Astrocyte (in vitro differentiated cells and primary cell): ENCODE results near the gene ICAM1. TPM values are rescaled to one million over a fixed set of nuclear protein-coding genes. Genes with fewer than 3 reads are reported as not detected.
"Not testable (repeated sequence)": the region's sequence is repeated elsewhere in the genome, so short reads cannot be mapped to it uniquely, and the experiment has no call there.

ENCODE experiments used
- DNase-seq: peaks from one replicate; pipeline ENCODE4 v3.0.0-alpha.2; 2010; ENCODE audit warnings: low read depth
- FAIRE-seq: peaks from 2 replicates; lab custom pipeline; 2011; peaks lifted over from hg19 to GRCh38; lab: Jason Lieb, UNC
- H2AFZ ChIP-seq: 2 replicates; pipeline ENCODE4 v1.6.0; 2012; ENCODE audit warnings: low read depth, low read length, inconsistent platforms
- H3K27ac ChIP-seq: 2 replicates; pipeline ENCODE4 v1.5.1; 2011; ENCODE audit warnings: low read depth, low read length, inconsistent platforms
- H3K27me3 ChIP-seq: 2 replicates; pipeline ENCODE4 v1.6.0; 2011; ENCODE audit warnings: low read length, inconsistent platforms; ENCODE audit not compliant: insufficient read depth
- H3K36me3 ChIP-seq: 2 replicates; pipeline ENCODE4 v1.5.1; 2011; ENCODE audit warnings: low read length, inconsistent platforms; ENCODE audit not compliant: insufficient read depth
- H3K4me1 ChIP-seq: 2 replicates; pipeline ENCODE4 v1.5.1; 2011; ENCODE audit warnings: low read length, inconsistent platforms; ENCODE audit not compliant: insufficient read depth
- H3K4me2 ChIP-seq: 2 replicates; pipeline ENCODE4 v1.6.0; 2012; ENCODE audit warnings: low read length, inconsistent platforms
- H3K4me3 ChIP-seq: 2 replicates; pipeline ENCODE4 v1.5.1; 2011; ENCODE audit warnings: low read depth, mild to moderate bottlenecking, low read length, inconsistent platforms; ENCODE audit not compliant: insufficient read depth
- H3K79me2 ChIP-seq: 2 replicates; pipeline ENCODE4 v1.6.0; 2012; ENCODE audit warnings: mild to moderate bottlenecking, low read length, inconsistent platforms; ENCODE audit not compliant: insufficient read depth
- H3K9ac ChIP-seq: 2 replicates; pipeline ENCODE4 v1.6.0; 2012; ENCODE audit warnings: mild to moderate bottlenecking, low read length, inconsistent platforms
- H3K9me3 ChIP-seq: 2 replicates; pipeline ENCODE4 v1.5.1; 2012; ENCODE audit warnings: low read depth, mild to moderate bottlenecking, low read length, inconsistent platforms; ENCODE audit not compliant: insufficient read depth
- H4K20me1 ChIP-seq: 2 replicates; pipeline ENCODE4 v1.6.0; 2012; ENCODE audit warnings: low read length, inconsistent platforms; ENCODE audit not compliant: insufficient read depth
- H3K27ac Mint-ChIP-seq: one replicate; pipeline ENCODE4 v1.8.0; 2021; ENCODE audit warnings: mild to moderate bottlenecking, mixed read lengths; ENCODE audit not compliant: unreplicated experiment
- H3K27me3 Mint-ChIP-seq: one replicate; pipeline ENCODE4 v1.8.0; 2021; ENCODE audit warnings: low read depth, mixed read lengths; ENCODE audit not compliant: unreplicated experiment
- H3K36me3 Mint-ChIP-seq: one replicate; pipeline ENCODE4 v1.8.0; 2021; ENCODE audit warnings: low read depth, mixed read lengths; ENCODE audit not compliant: unreplicated experiment
- H3K4me1 Mint-ChIP-seq: one replicate; pipeline ENCODE4 v1.8.0; 2021; ENCODE audit warnings: low read depth, mixed read lengths; ENCODE audit not compliant: unreplicated experiment
- H3K4me3 Mint-ChIP-seq: one replicate; pipeline ENCODE4 v1.8.0; 2021; ENCODE audit warnings: mild to moderate bottlenecking, moderate library complexity, mixed read lengths; ENCODE audit not compliant: unreplicated experiment
- H3K9me3 Mint-ChIP-seq: one replicate; pipeline ENCODE4 v1.8.0; 2021; ENCODE audit warnings: mild to moderate bottlenecking, mixed read lengths; ENCODE audit not compliant: unreplicated experiment
- EZH2 ChIP-seq: IDR thresholded peaks from 2 replicates; pipeline ENCODE4 v1.6.1; 2012; ENCODE audit warnings: mild to moderate bottlenecking, low read length, inconsistent platforms; ENCODE audit not compliant: insufficient read depth
- total RNA-seq: library from RNA; stranded (reverse); gene quantifications from 2 replicates; pipeline ENCODE4 v1.2.1, GENCODE V29; 2021
- TF ChIP-seq, protein P1 (sequence below): IDR thresholded peaks from 2 replicates; pipeline ENCODE4 v1.5.1; 2011; ENCODE audit warnings: low read depth, mild to moderate bottlenecking, inconsistent platforms, low read length, moderate library complexity; ENCODE audit not compliant: insufficient read depth

The ICAM1 gene
- total RNA-seq, 1 donor from 2014 or later, result 11.0 TPM

DNA sequence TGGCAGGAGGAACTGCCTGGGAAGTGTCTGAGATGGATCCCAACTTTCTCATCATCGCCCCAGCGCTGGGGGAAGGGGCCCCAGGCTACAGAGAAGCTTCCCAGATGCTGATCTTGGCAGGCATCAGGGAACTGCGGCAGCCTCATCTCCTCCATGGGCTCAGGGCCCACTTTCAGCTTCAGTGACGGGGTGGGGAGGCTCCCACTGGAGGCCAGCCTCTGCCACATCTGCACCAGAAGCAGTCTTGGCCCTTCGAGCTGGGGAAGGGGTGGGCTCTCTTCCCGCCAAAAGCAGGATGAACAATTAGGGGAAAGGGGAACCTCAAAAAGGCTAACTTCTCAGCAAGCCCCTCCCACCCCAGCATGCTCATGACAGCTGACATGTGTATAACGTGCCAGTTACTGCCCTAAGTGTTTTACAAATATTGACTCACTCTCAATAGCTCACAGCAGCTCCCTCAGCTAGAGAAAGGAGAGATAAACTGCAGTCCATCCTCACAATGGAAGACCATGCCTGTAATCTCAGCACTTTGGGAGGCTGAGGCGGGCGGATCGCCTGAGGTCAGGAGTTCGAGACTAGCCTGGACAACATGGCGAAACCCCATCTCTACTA lies 32.6 kb upstream of the ICAM1 start:
- H3K9ac ChIP-seq, result no peak overlapping the region

DNA sequence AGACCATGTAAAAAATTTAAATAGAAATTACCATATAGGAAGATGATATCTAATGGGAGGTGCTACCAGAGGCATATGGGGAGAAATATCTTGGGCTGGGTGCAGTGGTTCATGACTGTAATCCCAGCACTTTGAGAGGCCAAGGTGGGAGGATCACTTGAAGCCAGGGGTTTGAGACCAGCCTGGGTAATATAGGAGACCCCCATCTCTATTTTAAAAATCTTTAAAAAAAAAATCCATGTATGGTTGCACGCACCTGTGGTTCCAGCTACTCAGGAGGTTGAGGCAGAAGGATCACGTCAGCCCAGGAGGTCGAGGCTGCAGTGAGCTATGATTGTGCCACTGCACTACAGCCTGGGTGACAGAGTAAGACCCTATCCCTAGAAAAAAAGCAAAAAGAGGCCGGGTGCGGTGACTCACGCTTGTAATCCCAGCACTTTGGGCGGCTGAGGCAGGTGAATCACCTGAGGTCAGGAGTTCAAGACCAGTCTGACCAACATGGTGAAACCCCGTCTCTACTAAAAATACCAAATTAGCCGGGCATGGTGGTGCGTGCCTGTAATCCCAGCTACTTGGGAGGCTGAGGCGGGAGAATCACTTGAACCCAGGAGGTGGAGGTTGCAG lies 29.0 kb upstream of the ICAM1 start:
- not testable (repeated sequence) for H3K9ac ChIP-seq

More for the DNA sequence above, 32.6 kb upstream of the ICAM1 start:
- TF ChIP-seq, protein P1, sequence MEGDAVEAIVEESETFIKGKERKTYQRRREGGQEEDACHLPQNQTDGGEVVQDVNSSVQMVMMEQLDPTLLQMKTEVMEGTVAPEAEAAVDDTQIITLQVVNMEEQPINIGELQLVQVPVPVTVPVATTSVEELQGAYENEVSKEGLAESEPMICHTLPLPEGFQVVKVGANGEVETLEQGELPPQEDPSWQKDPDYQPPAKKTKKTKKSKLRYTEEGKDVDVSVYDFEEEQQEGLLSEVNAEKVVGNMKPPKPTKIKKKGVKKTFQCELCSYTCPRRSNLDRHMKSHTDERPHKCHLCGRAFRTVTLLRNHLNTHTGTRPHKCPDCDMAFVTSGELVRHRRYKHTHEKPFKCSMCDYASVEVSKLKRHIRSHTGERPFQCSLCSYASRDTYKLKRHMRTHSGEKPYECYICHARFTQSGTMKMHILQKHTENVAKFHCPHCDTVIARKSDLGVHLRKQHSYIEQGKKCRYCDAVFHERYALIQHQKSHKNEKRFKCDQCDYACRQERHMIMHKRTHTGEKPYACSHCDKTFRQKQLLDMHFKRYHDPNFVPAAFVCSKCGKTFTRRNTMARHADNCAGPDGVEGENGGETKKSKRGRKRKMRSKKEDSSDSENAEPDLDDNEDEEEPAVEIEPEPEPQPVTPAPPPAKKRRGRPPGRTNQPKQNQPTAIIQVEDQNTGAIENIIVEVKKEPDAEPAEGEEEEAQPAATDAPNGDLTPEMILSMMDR, result no peak
- no peak for TF ChIP-seq EZH2
- no peaks in the 10 kb centered on the region for H3K27me3 Mint-ChIP-seq
- Histone ChIP-seq H3K79me2 (no peaks in the 10 kb centered on the region), H3K4me2 (no peak overlapping the region), H3K27me3 (no peaks in the 10 kb centered on the region), H3K36me3 (no peaks in the 10 kb centered on the region), H4K20me1 (no peaks in the 10 kb centered on the region), H3K9me3 (no peaks in the 10 kb centered on the region), H2AFZ (no peak overlapping the region), H3K4me1 (peaks cover 3% of the 10 kb centered on the region), H3K27ac (no peak overlapping the region), H3K4me3 (no peak overlapping the region)
- no peak overlapping the region for H3K27ac Mint-ChIP-seq
- FAIRE-seq (no peak), DNase-seq (no peak)
- H3K4me3 Mint-ChIP-seq, result no peak overlapping the region
- no peaks in the 10 kb centered on the region for H3K9me3 Mint-ChIP-seq
- peaks cover 1% of the 10 kb centered on the region for H3K4me1 Mint-ChIP-seq
- no peaks in the 10 kb centered on the region for H3K36me3 Mint-ChIP-seq

DNA sequence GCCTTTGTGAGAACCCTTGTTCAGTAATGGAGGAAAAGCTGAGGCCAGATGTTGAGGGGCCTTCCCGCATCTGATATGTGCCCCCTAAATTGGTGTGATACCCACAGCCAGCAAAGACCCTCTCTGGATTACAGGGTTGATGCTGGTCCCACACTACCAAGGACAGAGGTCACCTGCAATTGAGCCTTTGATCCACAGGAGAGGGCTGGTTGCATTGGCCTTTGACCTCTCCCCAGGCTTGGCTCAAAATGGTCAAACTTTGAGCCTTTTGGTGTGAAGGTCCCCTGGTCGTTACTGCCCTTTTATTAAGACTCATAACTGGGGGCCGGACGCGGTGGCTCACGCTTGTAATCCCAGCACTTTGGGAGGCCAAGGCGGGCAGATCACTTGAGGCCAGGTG lies 27.3 kb upstream of the ICAM1 start:
- Histone ChIP-seq H3K27ac (no peak overlapping the region), H3K4me2 (no peak overlapping the region), H3K9me3 (no peaks in the 10 kb centered on the region), H4K20me1 (no peaks in the 10 kb centered on the region), H3K36me3 (no peaks in the 10 kb centered on the region), H2AFZ (no peak overlapping the region), H3K4me1 (no peaks in the 10 kb centered on the region), H3K27me3 (no peaks in the 10 kb centered on the region), H3K9ac (no peak overlapping the region), H3K4me3 (no peak overlapping the region), H3K79me2 (no peaks in the 10 kb centered on the region)
- Mint-ChIP-seq H3K27ac (no peak overlapping the region), H3K27me3 (no peaks in the 10 kb centered on the region), H3K9me3 (peaks cover 3% of the 10 kb centered on the region), H3K36me3 (no peaks in the 10 kb centered on the region), H3K4me1 (peaks cover 2% of the 10 kb centered on the region), H3K4me3 (no peak overlapping the region)
- no peak for TF ChIP-seq EZH2
- TF ChIP-seq, protein P1, result no peak
- FAIRE-seq (no peak), DNase-seq (no peak)

More for the DNA sequence above, 29.0 kb upstream of the ICAM1 start:
- H3K27me3 ChIP-seq, H3K36me3 ChIP-seq, H3K79me2 ChIP-seq, DNase-seq, H3K9me3 Mint-ChIP-seq, H3K27me3 Mint-ChIP-seq, FAIRE-seq, H3K4me1 Mint-ChIP-seq, H2AFZ ChIP-seq, H3K9me3 ChIP-seq, H3K27ac ChIP-seq, H3K36me3 Mint-ChIP-seq, H3K4me2 ChIP-seq, H3K27ac Mint-ChIP-seq, H3K4me1 ChIP-seq, H3K4me3 Mint-ChIP-seq, H4K20me1 ChIP-seq, H3K4me3 ChIP-seq: not testable (repeated sequence)
